ENCODE results near the gene ANAPC2. TPM values are rescaled to one million over a fixed set of nuclear protein-coding genes. Genes with fewer than 3 reads are reported as not detected.

The ANAPC2 gene
- polyA plus RNA-seq, 1 donor: 36.3 TPM

GRCh38 chr9:137214620-137215019, 26.3 kb upstream of the ANAPC2 start:
- no peak for DNase-seq

- DNase-seq: no peak
Observed at GRCh38 chr9:137213160-137214060, 25.1 kb upstream of the ANAPC2 start.

- DNase-seq: no peak
Observed at GRCh38 chr9:137212520-137212919, 24.2 kb upstream of the ANAPC2 start.

GRCh38 chr9:137211532-137211931, 23.2 kb upstream of the ANAPC2 start:
- DNase-seq: no peak

- DNase-seq: no peak
Observed at GRCh38 chr9:137206602-137207001, 18.2 kb upstream of the ANAPC2 start.

- DNase-seq: peak; percentile 94
Observed at GRCh38 chr9:137205126-137206069, 17.0 kb upstream of the ANAPC2 start, which contains the start of the genes NDOR1 and TMEM203. Gene NDOR1, plus strand, starts transcription at chr9:137205700. Its CDS starts 78 bp downstream, at chr9:137205778. Gene TMEM203, minus strand, starts transcription at chr9:137205648. Its CDS starts 234 bp downstream, at chr9:137205414.

- no peak for DNase-seq
Observed at GRCh38 chr9:137204731-137205125, 16.4 kb upstream of the ANAPC2 start.

GRCh38 chr9:137202966-137203365, 14.6 kb upstream of the ANAPC2 start:
- DNase-seq: no peak

- DNase-seq: no peak
Observed at GRCh38 chr9:137201205-137201868, 13.0 kb upstream of the ANAPC2 start.

- peak; percentile 97 for DNase-seq
Observed at GRCh38 chr9:137200311-137201204, 12.2 kb upstream of the ANAPC2 start, which contains the start of gene TPRN. Gene TPRN, minus strand, starts transcription at chr9:137200741. Its CDS starts 30 bp downstream, at chr9:137200711.

- DNase-seq: no peak
Observed at GRCh38 chr9:137199411-137200121, 11.2 kb upstream of the ANAPC2 start.

- no peak for DNase-seq
Observed at GRCh38 chr9:137198902-137199283, 10.5 kb upstream of the ANAPC2 start.

- no peak for DNase-seq
Observed at GRCh38 chr9:137198051-137198901, 9.9 kb upstream of the ANAPC2 start.

- DNase-seq: no peak
Observed at GRCh38 chr9:137195525-137196220, 7.3 kb upstream of the ANAPC2 start.

GRCh38 chr9:137194909-137195308, 6.5 kb upstream of the ANAPC2 start:
- no peak for DNase-seq

- no peak for DNase-seq
Observed at GRCh38 chr9:137194388-137194787, 6.0 kb upstream of the ANAPC2 start.

GRCh38 chr9:137193771-137194170, 5.4 kb upstream of the ANAPC2 start:
- DNase-seq: no peak

GRCh38 chr9:137192859-137193258, 4.5 kb upstream of the ANAPC2 start:
- DNase-seq: no peak

- no peak for DNase-seq
Observed at GRCh38 chr9:137192448-137192780, 4.1 kb upstream of the ANAPC2 start.
